Gastroesophageal sphincter (tissue), 3 donors: ENCODE data around the gene SPSB2.

ENCODE experiments used
- CTCF ChIP-seq, 4 experiments: fragments of 200-600 bp in 2 of 4; fragments of 450-650 bp in 2 of 4; sonication (generic) in 1 of 4; IDR thresholded peaks; one replicate each; pipeline ENCODE4 v1.5.1; 2017 to 2019; ENCODE audit warnings: antibody characterized with exemption in 4 of 4, mild to moderate bottlenecking in 2 of 4, moderate library complexity in 2 of 4
- POLR2A ChIP-seq, 2 donors: fragments of 450-650 bp; IDR thresholded peaks; one replicate each; pipeline ENCODE4 v1.6.1; 2017; ENCODE audit warnings: antibody characterized with exemption in 2 of 2, mild to moderate bottlenecking in 2 of 2, moderate library complexity in 1 of 2

- TF ChIP-seq CTCF (IDR thresholded peaks at IDR 0.05): no peak
- TF ChIP-seq POLR2A (IDR thresholded peaks at IDR 0.05): no peak
These were observed 33.5 kb downstream of the SPSB2 start for GRCh38 chr12:6839482-6840201.
